Keratinocyte (primary cell): ENCODE results near the gene PPP1R16B. TPM values are rescaled to one million over a fixed set of nuclear protein-coding genes. Genes with fewer than 3 reads are reported as not detected.

Source experiments
- DNase-seq: peaks from one replicate; pipeline ENCODE4 v3.0.0-alpha.2; 2011; ENCODE audit warnings: low read depth, missing footprints, low spot score
- FAIRE-seq: peaks from 2 replicates; lab custom pipeline; 2011; peaks lifted over from hg19 to GRCh38; lab: Jason Lieb, UNC
- H2AFZ ChIP-seq: 2 replicates; pipeline ENCODE4 v1.6.0; 2012; ENCODE audit warnings: low read length, control low read depth, inconsistent platforms; ENCODE audit not compliant: control insufficient read depth
- H3K27ac ChIP-seq: 2 replicates; pipeline ENCODE4 v1.5.1; 2011; ENCODE audit warnings: low read length; ENCODE audit not compliant: control insufficient read depth, insufficient read depth
- H3K27me3 ChIP-seq: 3 replicates; pipeline ENCODE4 v1.6.0; 2011; ENCODE audit warnings: low read length; ENCODE audit not compliant: control insufficient read depth, insufficient read depth; ENCODE audit errors: extremely low read depth
- H3K36me3 ChIP-seq, 2 experiments: 2 replicates in 1 of 2; 3 replicates in 1 of 2; pipeline ENCODE4 v1.5.1; 2011; ENCODE audit warnings: low read length in 2 of 2, mild to moderate bottlenecking in 1 of 2; ENCODE audit not compliant: control insufficient read depth in 2 of 2, insufficient read depth in 2 of 2; ENCODE audit errors: extremely low read depth in 1 of 2
- H3K4me1 ChIP-seq: 3 replicates; pipeline ENCODE4 v1.5.1; 2011; ENCODE audit warnings: low read length; ENCODE audit not compliant: control insufficient read depth, insufficient read depth; ENCODE audit errors: extremely low read depth
- H3K4me2 ChIP-seq: 3 replicates; pipeline ENCODE4 v1.6.0; 2011; ENCODE audit warnings: low read depth, low read length; ENCODE audit not compliant: control insufficient read depth, insufficient read depth; ENCODE audit errors: extremely low read depth
- H3K4me3 ChIP-seq, 3 experiments: fragments of 200-600 bp in 1 of 3; sonication (generic) in 1 of 3; 2 replicates in 2 of 3; 3 replicates in 1 of 3; pipeline ENCODE4 v1.5.1; 2011 to 2016; ENCODE audit warnings: low read length in 3 of 3, mild to moderate bottlenecking in 3 of 3, control low read depth in 2 of 3, inconsistent platforms in 1 of 3, low read depth in 1 of 3, mixed read lengths in 1 of 3, mixed run types in 1 of 3, moderate library complexity in 1 of 3; ENCODE audit not compliant: control insufficient read depth in 2 of 3, insufficient read depth in 2 of 3; ENCODE audit errors: extremely low read depth in 1 of 3
- H3K79me2 ChIP-seq: 2 replicates; pipeline ENCODE4 v1.6.0; 2012; ENCODE audit warnings: low read length; ENCODE audit not compliant: control insufficient read depth, insufficient read depth
- H3K9ac ChIP-seq: 3 replicates; pipeline ENCODE4 v1.6.0; 2011; ENCODE audit warnings: low read length; ENCODE audit not compliant: control insufficient read depth, insufficient read depth; ENCODE audit errors: extremely low read depth
- H3K9me1 ChIP-seq: 3 replicates; pipeline ENCODE4 v1.6.0; 2011; ENCODE audit warnings: low read length; ENCODE audit not compliant: control insufficient read depth, insufficient read depth; ENCODE audit errors: extremely low read depth
- H3K9me3 ChIP-seq: 2 replicates; pipeline ENCODE4 v1.5.1; 2012; ENCODE audit warnings: low read depth, low read length; ENCODE audit not compliant: control insufficient read depth
- H4K20me1 ChIP-seq: 3 replicates; pipeline ENCODE4 v1.6.0; 2011; ENCODE audit warnings: low read length; ENCODE audit not compliant: control insufficient read depth, insufficient read depth; ENCODE audit errors: extremely low read depth
- CTCF ChIP-seq, 3 experiments: IDR thresholded peaks in 1 of 3; conservative IDR thresholded peaks in 1 of 3; optimal IDR thresholded peaks in 1 of 3; 2 replicates in 2 of 3; 3 replicates in 1 of 3; pipeline versions ENCODE3 to v1.5.1; 2011; ENCODE audit warnings: low read length in 3 of 3, mild to moderate bottlenecking in 3 of 3, moderate library complexity in 2 of 3, control low read depth in 1 of 3, inconsistent platforms in 1 of 3; ENCODE audit not compliant: insufficient read depth in 2 of 3; ENCODE audit errors: extremely low read depth in 1 of 3
- EZH2 ChIP-seq: IDR thresholded peaks from one replicate; pipeline ENCODE4 v1.6.1; 2012; ENCODE audit warnings: inconsistent platforms, mild to moderate bottlenecking, low read length, moderate library complexity
- dilution Hi-C: fragments of 300-500 bp; cut with MboI; formaldehyde crosslinking; loops from one replicate; pipeline ENCODE4 v1.7.0; 2020; ENCODE audit warnings: low sequenced_read_pairs; ENCODE audit not compliant: extremely low pct_ligation_motif_present
- polyA plus RNA-seq, 5 experiments: library from polyadenylated mRNA; depleted of rRNA in 3 of 5; stranded (reverse) in 3 of 5; stranded (forward) in 1 of 5; unstranded in 1 of 5; fragments of >200 nt; gene quantifications; 1 replicate in 1 of 5; 2 replicates in 3 of 5; 3 replicates in 1 of 5; pipeline versions ENCODE4 v1.2.1 to v1.2.3, GENCODE V29; 2011 to 2012; ENCODE audit warnings: missing spikeins in 2 of 5, low read depth in 1 of 5, low replicate concordance in 1 of 5

Gene PPP1R16B
- polyA plus RNA-seq, 1 donor (not counting 4 experiments of a cell fraction or from before 2014, with no cell fraction given): not detected

GRCh38 chr20:38854654-38855066 is 49.2 kb downstream of the PPP1R16B start:
- Histone ChIP-seq H3K4me3 (no peak overlapping the region), H4K20me1 (no peaks in the 10 kb centered on the region), H3K79me2 (no peaks in the 10 kb centered on the region), H2AFZ (no peak overlapping the region), H3K36me3 (no peaks in the 10 kb centered on the region), H3K9me1 (no peaks in the 10 kb centered on the region), H3K4me1 (no peaks in the 10 kb centered on the region), H3K27ac (no peak overlapping the region), H3K9me3 (no peaks in the 10 kb centered on the region), H3K9ac (no peak overlapping the region), H3K4me2 (no peak overlapping the region), H3K27me3 (no peaks in the 10 kb centered on the region)
- FAIRE-seq (no peak), DNase-seq (no peak)
- TF ChIP-seq EZH2: no peak
- TF ChIP-seq CTCF (optimal IDR thresholded peaks at IDR 0.05 in 1 of 3, IDR thresholded peaks at IDR 0.05 in 1 of 3, conservative IDR thresholded peaks at IDR 0.05 in 1 of 3; ENCODE audit: extremely low read depth in 1 of 3, insufficient read depth in 2 of 3, low read length in 3 of 3): no peak
- dilution Hi-C loops: no loop called here

DNA sequence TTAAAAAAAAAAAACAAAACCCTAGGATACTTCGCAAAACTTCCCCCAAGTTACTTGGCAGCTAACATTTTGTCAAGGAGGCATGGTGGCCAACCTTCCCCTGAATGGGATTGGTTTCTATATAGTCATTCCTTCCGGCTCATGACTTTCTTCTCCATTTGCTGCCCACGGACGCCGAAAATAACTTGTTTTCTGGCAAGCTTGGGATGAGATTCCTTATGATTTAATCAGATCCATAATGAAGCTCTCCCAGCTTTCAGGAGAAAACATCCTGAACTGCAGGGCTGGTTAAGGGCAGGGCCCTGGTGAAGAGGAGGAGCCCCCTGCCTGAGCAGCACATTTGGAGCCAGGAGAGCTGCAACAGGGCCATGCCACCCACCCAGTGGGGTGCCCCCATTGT is 49.9 kb downstream of the PPP1R16B start:
- dilution Hi-C loops: no loop called here
- H3K9me3 ChIP-seq: no peaks in the 10 kb centered on the region
- no peaks in the 10 kb centered on the region for H3K27me3 ChIP-seq
- no peaks in the 10 kb centered on the region for H3K36me3 ChIP-seq
- no peak overlapping the region for H3K9ac ChIP-seq
- no peaks in the 10 kb centered on the region for H3K9me1 ChIP-seq
- H3K27ac ChIP-seq: no peak overlapping the region
- FAIRE-seq (no peak), DNase-seq (no peak)
- H3K79me2 ChIP-seq: no peaks in the 10 kb centered on the region
- H3K4me3 ChIP-seq: no peak overlapping the region
- H2AFZ ChIP-seq: no peak overlapping the region
- H3K4me2 ChIP-seq: no peak overlapping the region
- TF ChIP-seq EZH2 (no peak), CTCF (optimal IDR thresholded peaks at IDR 0.05 in 1 of 3, IDR thresholded peaks at IDR 0.05 in 1 of 3, conservative IDR thresholded peaks at IDR 0.05 in 1 of 3; ENCODE audit: extremely low read depth in 1 of 3, insufficient read depth in 2 of 3, low read length in 3 of 3) (no peak)
- H3K4me1 ChIP-seq: no peaks in the 10 kb centered on the region
- no peaks in the 10 kb centered on the region for H4K20me1 ChIP-seq
